Measurements from ENCODE around the gene EFCAB12. TPM values are rescaled to one million over a fixed set of nuclear protein-coding genes. Genes with fewer than 3 reads are reported as not detected.

EFCAB12 gene
- total and polyA plus RNA-seq, 2 of the 8 experiments (the other 6 are each of a cell fraction or from before 2014, with no cell fraction given), result 0.60 to 0.99 TPM

DNA sequence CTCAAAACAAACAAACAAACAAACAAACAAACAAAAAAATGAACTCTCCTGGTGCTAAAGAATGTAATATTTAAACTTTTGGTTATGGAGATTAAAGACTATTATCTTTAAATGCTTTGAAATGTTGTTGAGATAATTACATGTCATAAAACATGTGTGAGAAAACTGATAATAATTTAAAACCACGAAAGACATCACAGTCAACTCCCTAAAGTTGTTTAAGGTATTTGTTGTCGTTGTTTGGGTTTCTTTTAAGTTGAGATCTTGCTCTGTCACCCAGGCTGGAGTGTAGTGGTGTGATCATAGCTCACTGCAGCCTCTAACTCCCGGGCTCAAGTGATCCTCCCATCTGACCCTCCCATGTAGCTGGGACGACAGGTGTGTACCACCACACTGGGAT, 12.0 kb downstream of the EFCAB12 start (continued):
- no peak for TF ChIP-seq GTF2F1 (IDR thresholded peaks at IDR 0.05; ENCODE audit: borderline replicate concordance, low read depth, low read length)
- no peak for TF ChIP-seq TCF12 (IDR thresholded peaks at IDR 0.05; ENCODE audit: low read depth, low read length)

Measured in H1 (cell line).